Hematopoietic multipotent progenitor cell treated with erythropoietin and hydrocortisone succinate and interleukin-3 and kit ligand, for 15 days (in vitro differentiated cells): ENCODE data around the gene CENPK.
"Not testable (repeated sequence)": the region's sequence is repeated elsewhere in the genome, so short reads cannot be mapped to it uniquely, and the experiment has no call there.

Source experiments
- DNase-seq: peaks from one replicate; pipeline ENCODE4 v3.0.0-alpha.2; 2015; ENCODE audit warnings: low spot score

The CENPK gene

DNA sequence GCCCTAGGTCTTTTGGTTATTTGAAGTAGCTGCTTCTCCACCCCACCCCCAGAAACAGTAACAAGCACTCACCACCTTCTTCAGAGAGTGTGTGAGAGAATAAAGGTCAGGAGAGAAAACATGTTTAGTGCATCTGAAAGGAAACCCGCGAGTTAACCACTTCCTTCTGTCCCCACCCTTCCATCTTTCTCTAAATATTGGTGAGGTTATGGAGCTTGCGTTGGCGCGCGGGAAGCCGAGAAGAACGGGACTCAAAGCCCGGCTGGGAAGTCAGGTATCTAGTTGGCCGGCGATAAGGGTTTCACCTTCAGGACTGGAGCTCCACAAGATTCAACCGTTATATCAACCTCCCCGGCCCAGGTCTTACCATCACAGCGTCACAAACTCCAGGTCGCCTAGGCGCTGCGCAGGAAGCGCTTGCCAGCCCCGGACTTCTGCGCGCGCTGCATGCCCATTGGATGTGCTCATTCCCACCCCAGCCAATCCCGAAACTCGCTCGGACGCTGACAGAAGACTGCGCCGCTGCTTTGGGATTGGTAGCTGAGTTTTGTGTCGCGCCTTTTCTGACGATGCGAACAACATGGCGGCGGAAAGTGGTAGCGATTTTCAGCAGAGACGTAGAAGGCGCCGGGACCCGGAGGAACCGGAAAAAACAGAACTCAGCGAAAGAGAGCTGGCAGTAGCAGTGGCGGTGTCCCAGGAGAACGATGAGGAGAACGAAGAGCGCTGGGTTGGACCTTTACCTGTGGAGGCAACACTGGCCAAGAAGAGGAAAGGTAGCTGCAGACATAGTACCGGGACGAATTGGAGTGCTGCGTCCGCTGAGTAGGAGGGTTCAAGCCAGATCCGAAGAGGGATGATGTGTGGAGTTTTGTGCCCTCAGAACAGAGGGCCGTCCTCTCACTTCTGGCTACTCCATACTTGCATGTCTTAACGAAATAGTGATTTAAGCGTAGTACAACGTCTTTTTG, at the start of gene CENPK, which contains the start of gene PPWD1:
Gene CENPK (minus strand): TSS at position 438 of the 971 bp plus-strand sequence. CDS start 8,261 bp downstream, outside the sequence.
Gene PPWD1 (plus strand): TSS at position 566 of the 971 bp plus-strand sequence. CDS start 15 bp downstream, at position 581.
- peak; percentile 94 for DNase-seq

GRCh38 chr5:65612298-65612907, 49.4 kb upstream of the CENPK start:
- DNase-seq = no peak

DNA sequence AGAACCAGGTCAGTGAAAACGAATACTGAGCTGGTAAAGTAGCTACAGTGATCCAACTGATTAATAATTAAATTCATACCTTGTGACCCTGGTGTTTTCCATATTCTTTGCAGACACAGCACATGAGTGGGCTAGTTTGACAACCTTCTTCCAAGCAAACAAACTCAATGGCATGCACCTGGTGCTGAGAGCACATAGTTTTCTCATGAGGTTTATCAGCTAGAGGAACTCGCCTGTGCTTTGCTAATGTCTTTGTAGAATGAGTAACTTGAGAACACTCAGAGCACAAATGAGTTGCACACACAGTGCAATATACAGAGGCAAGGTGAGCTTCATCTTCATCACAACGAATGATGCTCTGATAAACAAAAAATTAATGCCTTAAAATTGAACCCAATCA, 48.6 kb upstream of the CENPK start:
- DNase-seq = no peak

GRCh38 chr5:65601761-65602160, 38.8 kb upstream of the CENPK start:
- not testable (repeated sequence) for DNase-seq

GRCh38 chr5:65588694-65589093, 25.7 kb upstream of the CENPK start:
- DNase-seq = no peak

DNA sequence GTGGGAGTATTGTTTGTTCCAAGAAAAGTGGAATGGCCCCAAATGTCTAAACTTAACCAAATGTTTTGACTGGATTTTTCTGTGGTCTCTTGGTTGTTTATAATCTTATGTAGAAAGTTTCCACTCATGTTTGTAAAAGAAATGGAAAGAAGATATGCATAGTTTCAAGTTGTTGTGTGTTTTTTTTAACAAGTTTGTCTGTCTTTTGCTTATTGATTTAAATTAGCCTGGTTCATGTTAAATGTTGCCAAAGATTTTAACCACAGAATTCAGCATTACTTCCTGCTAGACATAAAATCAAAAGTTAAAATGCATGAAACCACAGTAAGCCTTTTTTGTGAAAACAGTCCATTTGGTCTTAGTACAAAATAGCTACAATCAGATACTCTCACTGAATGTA, 14.2 kb upstream of the CENPK start:
- no peak for DNase-seq

DNA sequence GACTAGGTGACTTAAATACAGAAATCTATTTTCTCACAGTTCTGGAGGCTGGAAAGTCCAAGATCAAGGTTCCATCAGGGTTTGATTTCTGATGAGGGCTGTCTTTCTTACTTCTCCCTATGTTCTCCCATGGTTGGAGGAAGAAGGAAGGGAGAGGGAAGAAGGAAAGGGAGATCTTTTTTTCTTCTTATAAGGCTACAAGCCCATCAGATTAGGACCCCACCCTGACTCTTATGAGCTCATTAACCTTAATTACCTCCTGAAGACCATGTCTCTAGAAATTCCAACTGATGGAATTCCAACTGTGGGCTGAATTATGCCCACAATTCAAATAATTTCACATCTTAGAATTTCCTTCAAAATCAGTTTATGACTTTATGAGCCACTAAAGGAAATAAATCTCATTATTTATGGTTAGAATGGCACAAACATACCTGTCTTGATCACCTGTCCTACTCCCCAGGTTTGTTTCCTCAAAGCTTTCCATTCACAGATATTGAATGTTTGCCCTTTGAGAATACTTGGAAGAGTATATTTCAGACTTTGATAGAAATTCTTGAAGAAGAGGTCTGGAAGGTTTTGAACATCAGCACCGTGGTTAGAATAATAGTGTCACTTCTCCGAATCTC, 7.7 kb upstream of the CENPK start:
- DNase-seq = no peak

DNA sequence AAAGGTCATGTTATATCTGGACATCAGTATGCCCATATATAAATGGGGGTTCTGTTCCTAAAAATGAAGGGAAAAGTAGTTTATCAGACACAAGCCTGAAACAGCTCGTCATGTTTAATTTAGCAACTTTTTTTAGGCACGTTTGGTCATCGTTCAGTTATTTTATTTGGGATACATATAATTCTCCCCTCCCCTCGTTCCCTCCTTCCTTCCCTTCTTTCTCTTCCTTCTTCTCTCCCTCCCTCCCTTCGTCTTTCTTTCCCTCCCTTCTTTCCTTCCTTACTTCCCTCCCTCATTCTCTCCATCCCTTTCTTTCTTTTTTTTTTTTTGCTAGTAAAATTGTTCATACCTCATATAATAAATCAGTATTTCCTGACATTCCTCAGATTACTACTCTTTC, 3.5 kb upstream of the CENPK start:
- DNase-seq = no peak

- peak; percentile 45 for DNase-seq
Measured at GRCh38 chr5:65563777-65564176, 809 bp upstream of the CENPK start.

DNA sequence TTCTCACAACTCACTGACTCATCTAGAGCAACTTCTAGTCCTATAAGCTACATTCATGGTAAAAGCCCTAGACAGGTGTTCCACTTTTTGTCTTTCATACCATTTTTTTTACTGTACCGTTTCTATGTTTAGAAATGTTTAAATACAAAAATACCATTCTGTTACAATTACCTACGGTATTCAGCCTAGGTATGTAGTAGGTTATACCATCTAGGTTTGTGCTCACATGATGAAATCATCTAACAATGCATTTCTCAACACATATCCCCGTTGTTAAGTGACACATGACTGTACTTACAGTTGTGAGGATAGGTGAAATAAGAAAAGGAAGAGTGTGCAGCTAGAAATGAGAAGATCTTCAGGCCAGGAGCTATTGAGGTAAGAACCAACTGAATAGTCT, 6.2 kb downstream of the CENPK start:
- no peak for DNase-seq

DNA sequence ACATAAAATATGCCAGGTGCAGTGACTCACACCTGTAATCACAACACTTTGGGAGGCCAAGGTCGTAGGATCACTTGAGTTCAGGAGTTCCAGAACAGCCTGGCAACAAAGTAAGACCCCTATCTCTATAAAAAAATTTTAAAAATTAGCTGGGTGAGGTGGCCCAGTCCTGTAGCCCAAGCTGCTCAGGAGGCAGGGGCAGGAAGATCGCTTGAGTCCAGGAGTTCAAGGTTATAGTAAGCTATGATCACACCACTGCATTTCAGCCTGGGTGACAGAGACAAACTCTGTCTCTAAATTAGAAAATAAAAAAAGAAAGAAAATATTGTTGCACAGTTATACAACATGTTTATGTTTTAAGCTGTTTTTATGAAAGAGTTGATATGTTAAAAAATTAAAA, 6.8 kb downstream of the CENPK start:
- DNase-seq = no peak

- DNase-seq = no peak
Measured at GRCh38 chr5:65555287-65555686, 7.7 kb downstream of the CENPK start.

- no peak for DNase-seq
Measured at GRCh38 chr5:65553941-65554340, 9.0 kb downstream of the CENPK start.

GRCh38 chr5:65548281-65548680, 14.7 kb downstream of the CENPK start:
- DNase-seq = no peak

- DNase-seq = no peak
Measured at GRCh38 chr5:65546141-65546540, 16.8 kb downstream of the CENPK start.

DNA sequence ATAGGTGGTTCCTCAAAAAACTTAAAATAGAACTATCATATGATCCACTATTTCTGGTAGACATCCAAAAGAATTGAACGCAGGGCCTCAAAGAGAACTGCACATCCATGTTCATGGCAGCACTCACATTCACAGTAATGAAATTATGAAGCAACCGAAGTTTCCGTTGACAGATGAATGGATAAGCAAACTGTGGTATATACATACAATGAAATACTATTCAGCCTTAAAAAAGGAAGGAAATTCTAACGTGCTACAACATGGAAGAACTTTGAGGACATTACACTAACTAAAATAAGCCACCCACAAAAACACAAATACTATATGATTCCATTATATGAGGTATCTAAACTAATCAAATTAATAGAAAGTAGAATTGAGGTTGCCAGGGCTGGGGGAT, 18.5 kb downstream of the CENPK start:
- DNase-seq = no peak

GRCh38 chr5:65539827-65540226, 23.1 kb downstream of the CENPK start:
- DNase-seq = no peak

DNA sequence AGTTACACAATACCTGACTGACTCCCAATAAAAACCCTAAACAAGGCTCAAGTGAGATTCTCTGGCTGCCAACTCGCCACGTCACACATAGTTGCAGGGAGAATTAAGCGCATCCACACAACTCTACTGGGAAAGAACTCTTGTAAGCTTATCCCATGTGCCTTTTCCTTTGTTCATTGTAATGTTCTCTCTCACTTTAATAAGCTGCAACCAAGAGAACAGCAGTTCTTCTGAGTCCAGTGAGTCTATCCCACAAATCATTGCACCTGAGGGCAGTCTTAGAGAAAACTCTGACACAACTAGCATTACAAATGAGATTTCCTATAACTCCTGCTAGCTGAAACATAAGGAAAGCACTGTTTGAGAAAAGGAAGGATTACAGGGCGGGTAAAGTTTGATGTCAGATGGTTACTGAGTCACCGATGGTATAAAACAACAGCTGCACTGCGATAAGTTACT, 27.4 kb downstream of the CENPK start:
- no peak for DNase-seq

GRCh38 chr5:65530904-65531303, 32.1 kb downstream of the CENPK start:
- DNase-seq = no peak

DNA sequence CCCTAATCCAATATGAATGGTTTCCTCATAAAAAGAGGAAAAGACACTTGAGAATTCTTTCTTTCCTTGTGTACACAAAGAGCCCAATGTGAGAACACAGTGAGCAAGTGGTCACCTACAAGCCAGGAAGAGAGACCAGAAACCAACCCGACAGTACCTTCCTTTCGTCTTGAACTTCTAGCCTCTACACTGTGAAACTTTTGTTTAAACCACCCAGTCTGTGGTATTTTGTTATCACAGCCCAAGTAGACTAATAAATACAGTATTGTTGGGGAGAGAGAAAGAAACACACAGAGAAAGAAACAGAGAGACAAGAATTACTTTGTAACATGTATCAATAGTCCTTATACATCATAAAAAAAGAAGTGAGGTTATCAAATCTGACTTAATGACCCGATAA, 37.2 kb downstream of the CENPK start:
- DNase-seq = no peak

- DNase-seq = no peak
Measured at GRCh38 chr5:65512170-65512937, 50.6 kb downstream of the CENPK start.

DNA sequence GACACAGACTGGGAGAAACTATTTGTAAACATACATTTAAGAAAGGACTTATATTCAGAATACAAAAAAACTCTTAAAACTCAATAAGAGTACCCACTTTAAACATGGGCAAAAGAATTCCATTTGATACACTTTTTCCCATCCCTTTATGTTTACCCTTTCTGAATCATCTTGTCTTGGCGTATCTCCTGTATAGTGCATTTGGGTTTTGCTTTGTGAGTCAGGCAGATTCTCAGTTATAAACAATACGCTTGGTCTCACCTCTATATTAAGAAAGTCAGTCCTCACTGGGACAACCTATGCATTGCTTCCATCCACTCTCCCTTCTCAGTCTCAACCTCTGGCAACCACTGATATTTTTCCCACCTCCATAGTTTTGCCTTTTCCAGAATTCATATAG, 54.0 kb downstream of the CENPK start:
- DNase-seq = no peak
